Transverse colon (tissue), 3 donors: ENCODE results near the gene CAMK2D.

ENCODE experiments used
- CTCF ChIP-seq, 5 experiments: fragments of 200-600 bp in 3 of 5; fragments of 450-650 bp in 2 of 5; sonication (generic) in 3 of 5; IDR thresholded peaks; 1 replicate in 2 of 5; 2 replicates in 3 of 5; pipeline ENCODE4 v1.5.1; 2016 to 2017; ENCODE audit warnings: antibody characterized with exemption in 5 of 5, inconsistent platforms in 3 of 5, mild to moderate bottlenecking in 2 of 5, moderate library complexity in 1 of 5
- EP300 ChIP-seq: sonication (generic); formaldehyde crosslinking; IDR thresholded peaks from one replicate; pipeline ENCODE4 v1.6.1; 2017; ENCODE audit warnings: antibody characterized with exemption, low read depth
- POLR2A ChIP-seq: fragments of 450-650 bp; IDR thresholded peaks from one replicate; pipeline ENCODE4 v1.6.1; 2016; ENCODE audit warnings: antibody characterized with exemption, mild to moderate bottlenecking, moderate library complexity

- no peak for TF ChIP-seq CTCF (IDR thresholded peaks at IDR 0.05)
- no peak for TF ChIP-seq EP300
- no peak for TF ChIP-seq POLR2A
Measured at GRCh38 chr4:113653871-113654270, 107.7 kb downstream of the CAMK2D start.
